SHP77 (cell line): ENCODE measurements around the gene M6PR.
"Not testable (repeated sequence)": the region's sequence is repeated elsewhere in the genome, so short reads cannot be mapped to it uniquely, and the experiment has no call there.

Experiments
- DNase-seq, 2 experiments: peaks; one replicate each; lab custom pipeline; 2025; lab: John Stamatoyannopoulos, UW

M6PR gene

GRCh38 chr12:8912914-8913313 lies 36.5 kb downstream of the M6PR start:
- DNase-seq, result peak in 1 of 2 experiments; percentile 17

- DNase-seq, result no peak
Measured at GRCh38 chr12:8911606-8912268, 37.7 kb downstream of the M6PR start.

- DNase-seq, result no peak
Measured at GRCh38 chr12:8909752-8910151, 39.7 kb downstream of the M6PR start.

GRCh38 chr12:8907513-8907912 lies 41.9 kb downstream of the M6PR start:
- no peak for DNase-seq

- no peak for DNase-seq
Measured at GRCh38 chr12:8906266-8907180, 42.9 kb downstream of the M6PR start.

- no peak for DNase-seq
Measured at GRCh38 chr12:8905546-8905945, 43.9 kb downstream of the M6PR start.

GRCh38 chr12:8904665-8905064 lies 44.8 kb downstream of the M6PR start:
- DNase-seq, result no peak

- DNase-seq, result no peak
Measured at GRCh38 chr12:8903646-8904045, 45.8 kb downstream of the M6PR start.

GRCh38 chr12:8902703-8903102 lies 46.7 kb downstream of the M6PR start:
- not testable (repeated sequence) for DNase-seq

GRCh38 chr12:8899830-8900229 lies 49.6 kb downstream of the M6PR start:
- DNase-seq, result no peak

GRCh38 chr12:8897081-8897480 lies 52.4 kb downstream of the M6PR start:
- no peak for DNase-seq

GRCh38 chr12:8894986-8895385 lies 54.5 kb downstream of the M6PR start:
- no peak for DNase-seq

GRCh38 chr12:8894378-8894777 lies 55.1 kb downstream of the M6PR start:
- DNase-seq, result no peak

GRCh38 chr12:8891976-8892375 lies 57.5 kb downstream of the M6PR start:
- no peak for DNase-seq
